ENCODE data around the gene LFNG. TPM values are rescaled to one million over a fixed set of nuclear protein-coding genes. Genes with fewer than 3 reads are reported as not detected.

Gene LFNG
- total and polyA plus RNA-seq, 7 donors: 1.3 to 3.0 (median 2.4) TPM

DNA sequence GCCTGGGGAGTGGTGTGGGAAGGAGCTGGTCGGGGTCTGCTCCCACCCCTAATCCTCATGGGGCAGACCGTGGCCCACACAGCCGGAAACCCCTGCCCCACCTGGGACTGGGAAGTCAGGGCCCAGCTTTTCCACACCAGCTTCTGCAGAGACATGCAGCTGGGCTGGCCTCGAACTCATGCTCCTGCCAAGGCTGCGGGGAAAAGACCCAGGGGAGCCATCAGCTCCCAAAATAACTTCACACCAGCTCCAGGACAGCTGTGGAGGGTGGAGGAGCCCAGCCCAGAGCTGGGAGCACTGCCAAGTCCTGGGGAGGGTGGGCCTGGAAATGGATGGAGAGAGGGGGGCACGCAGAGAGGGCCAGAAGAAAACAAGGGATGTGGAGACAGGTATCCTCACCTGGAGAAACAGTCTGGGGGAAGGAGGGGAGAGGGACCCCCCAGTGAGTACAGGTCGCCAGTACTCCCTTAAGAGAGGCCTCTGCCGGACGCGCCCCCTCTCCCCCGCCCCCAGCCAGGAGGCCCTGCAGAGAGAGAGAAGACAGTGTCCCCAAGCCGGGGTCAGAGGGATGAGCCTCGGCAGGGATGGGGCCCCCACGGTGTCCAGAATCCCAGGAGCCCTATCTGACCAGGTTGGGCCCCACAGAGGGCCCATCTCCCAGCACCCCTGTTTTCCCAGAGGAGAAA lies 31.8 kb upstream of the LFNG start:
- no peaks in the 10 kb centered on the region for H3K36me3 ChIP-seq (ENCODE audit: insufficient read depth in 1 of 2, low read depth in 1 of 2)
- DNase-seq (peak in 1 of 2 donors; percentile 82), ATAC-seq (peak; percentile 15 to 69 (median 48))
- H3K27me3 ChIP-seq (ENCODE audit: insufficient read depth in 3 of 3, low read length in 2 of 3): peaks cover 0 to 22% (median 3%) of the 10 kb centered on the region in 3 donors
- no peak overlapping the region for H3K4me3 ChIP-seq
- 1 to 11% (median 5%) methylated on average over 11 to 14 of the region's 14 CpGs for WGBS, 3 donors
- H3K4me1 ChIP-seq: peaks cover 9% of the 10 kb centered on the region
- no peak for TF ChIP-seq CTCF (IDR thresholded peaks at IDR 0.05)
- H3K9me3 ChIP-seq: no peaks in the 10 kb centered on the region
- H3K27ac ChIP-seq: peak overlapping the region; percentile 30
- intact Hi-C loops (cut with DNase I): no loop called here

DNA sequence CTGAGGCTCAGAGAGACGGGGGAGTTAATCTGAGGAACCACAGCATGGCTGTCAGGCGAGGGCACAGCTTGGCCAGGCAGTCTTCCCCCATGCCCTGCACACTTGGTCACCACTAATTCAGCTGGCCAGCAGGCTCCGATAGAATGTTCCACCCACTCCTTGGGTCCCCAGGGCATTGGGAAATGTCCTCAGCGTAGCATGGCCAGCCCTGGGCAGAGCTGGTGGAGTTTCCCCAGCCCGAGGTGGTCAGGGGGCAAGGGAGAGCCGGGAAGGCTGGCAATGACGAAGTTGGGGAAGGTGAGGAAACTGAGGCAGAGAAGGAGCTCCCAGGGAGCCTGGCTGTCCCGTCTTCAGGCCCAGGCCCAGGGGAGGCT lies 31.3 kb upstream of the LFNG start:
- Histone ChIP-seq H3K4me3 (no peak overlapping the region), H3K4me1 (peaks cover 11% of the 10 kb centered on the region), H3K9me3 (no peaks in the 10 kb centered on the region), H3K36me3 (ENCODE audit: insufficient read depth in 1 of 2, low read depth in 1 of 2) (no peaks in the 10 kb centered on the region), H3K27ac (peak overlapping the region; percentile 30), H3K27me3 (ENCODE audit: insufficient read depth in 3 of 3, low read length in 2 of 3) (peaks cover 0 to 22% (median 3%) of the 10 kb centered on the region in 3 donors)
- peak; percentile 80 to 87 for DNase-seq
- no peak for TF ChIP-seq CTCF (IDR thresholded peaks at IDR 0.05)
- intact Hi-C loops (cut with DNase I): no loop called here
- 14 to 23% (median 19%) methylated on average over 8 of the region's 8 CpGs for WGBS, 3 donors
- peak; percentile 46 to 80 (median 72) for ATAC-seq

DNA sequence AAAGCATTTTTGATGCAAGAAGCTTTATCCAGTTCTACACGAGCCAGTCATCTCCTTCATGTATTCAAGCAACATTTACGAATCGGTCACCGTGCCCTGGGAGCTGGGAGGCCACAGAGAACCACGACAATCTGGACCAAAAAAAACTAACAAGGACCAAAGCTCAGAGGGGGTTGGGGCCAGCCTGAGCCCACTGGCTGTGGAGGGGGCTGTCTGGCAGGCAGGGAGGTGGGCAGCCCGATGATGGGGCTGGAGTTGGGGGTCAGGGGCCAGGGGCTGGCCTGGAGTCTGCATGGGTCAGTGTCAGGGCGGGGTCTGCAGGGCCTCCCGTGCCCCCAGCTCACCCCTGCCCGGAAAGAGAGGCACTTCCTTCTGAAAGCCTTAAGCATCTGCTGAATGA lies 30.9 kb upstream of the LFNG start:
- peak in 2 of 4 donors; percentile 2 to 25 for ATAC-seq
- no peak for DNase-seq
- Histone ChIP-seq H3K27ac (no peak overlapping the region), H3K9me3 (no peaks in the 10 kb centered on the region), H3K27me3 (ENCODE audit: insufficient read depth in 3 of 3, low read length in 2 of 3) (peaks cover 0 to 23% (median 4%) of the 10 kb centered on the region in 3 donors), H3K4me1 (peaks cover 14% of the 10 kb centered on the region), H3K4me3 (no peak overlapping the region), H3K36me3 (ENCODE audit: insufficient read depth in 1 of 2, low read depth in 1 of 2) (no peaks in the 10 kb centered on the region)
- intact Hi-C loops (cut with DNase I): no loop called here
- WGBS, 3 donors: 15 to 24% (median 20%) methylated on average over 9 of the region's 9 CpGs
- TF ChIP-seq CTCF (IDR thresholded peaks at IDR 0.05): no peak

GRCh38 chr7:2490181-2490651 lies 29.4 kb upstream of the LFNG start:
- DNase-seq (no peak), ATAC-seq (no peak)
- Histone ChIP-seq H3K27me3 (ENCODE audit: insufficient read depth in 3 of 3, low read length in 2 of 3) (peaks cover 0 to 32% (median 5%) of the 10 kb centered on the region in 3 donors), H3K27ac (peak overlapping the region; percentile 36), H3K4me1 (peaks cover 14% of the 10 kb centered on the region), H3K4me3 (no peak overlapping the region), H3K36me3 (ENCODE audit: insufficient read depth in 1 of 2, low read depth in 1 of 2) (no peaks in the 10 kb centered on the region), H3K9me3 (no peaks in the 10 kb centered on the region)
- WGBS, 3 donors: 52 to 54% (median 54%) methylated on average over 13 of the region's 13 CpGs
- intact Hi-C loops (cut with DNase I): no loop called here
- no peak for TF ChIP-seq CTCF (IDR thresholded peaks at IDR 0.05)

All from psoas muscle (tissue), 8 donors.